Vagina (tissue), 2 donors: ENCODE results near the gene PIP5K1B.

Source experiments
- POLR2A ChIP-seq, 2 donors: fragments of 450-650 bp; IDR thresholded peaks; one replicate each; pipeline ENCODE4 v1.6.1; 2017; ENCODE audit warnings: antibody characterized with exemption in 2 of 2, mild to moderate bottlenecking in 2 of 2, moderate library complexity in 2 of 2
- POLR2AphosphoS5 ChIP-seq, 2 donors: sonication (generic); formaldehyde crosslinking; IDR thresholded peaks; one replicate each; pipeline ENCODE4 v1.9.0; 2017; ENCODE audit warnings: antibody characterized with exemption in 2 of 2, mild to moderate bottlenecking in 2 of 2, low read depth in 1 of 2; ENCODE audit not compliant: insufficient read depth in 1 of 2
- TF ChIP-seq, protein P1 (sequence below), 3 experiments: fragments of 450-650 bp in 2 of 3; fragments of 200-600 bp in 1 of 3; sonication (generic) in 1 of 3; IDR thresholded peaks; one replicate each; pipeline ENCODE4 v1.5.1; 2017 to 2019; ENCODE audit warnings: antibody characterized with exemption in 3 of 3, mild to moderate bottlenecking in 2 of 3, moderate library complexity in 2 of 3

DNA sequence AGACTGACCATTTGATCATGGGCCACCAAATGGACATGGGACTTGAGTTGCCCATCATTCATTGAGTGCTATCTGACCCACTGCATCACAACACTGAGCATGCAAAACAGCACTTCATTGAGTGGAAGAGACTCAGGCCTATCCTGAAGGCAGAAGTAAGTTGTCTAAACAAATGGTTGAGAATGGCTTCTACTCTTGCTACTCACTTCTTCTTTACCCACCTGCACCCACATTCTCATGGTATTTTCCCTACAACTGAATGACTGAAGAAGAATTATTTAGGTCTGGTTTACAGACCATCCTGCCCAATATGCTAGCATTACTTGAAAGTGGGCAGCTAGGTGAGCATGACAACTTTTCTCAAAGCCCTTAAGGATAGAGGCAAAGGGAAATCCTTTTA, 41.0 kb upstream of the PIP5K1B start:
- TF ChIP-seq, protein P1, sequence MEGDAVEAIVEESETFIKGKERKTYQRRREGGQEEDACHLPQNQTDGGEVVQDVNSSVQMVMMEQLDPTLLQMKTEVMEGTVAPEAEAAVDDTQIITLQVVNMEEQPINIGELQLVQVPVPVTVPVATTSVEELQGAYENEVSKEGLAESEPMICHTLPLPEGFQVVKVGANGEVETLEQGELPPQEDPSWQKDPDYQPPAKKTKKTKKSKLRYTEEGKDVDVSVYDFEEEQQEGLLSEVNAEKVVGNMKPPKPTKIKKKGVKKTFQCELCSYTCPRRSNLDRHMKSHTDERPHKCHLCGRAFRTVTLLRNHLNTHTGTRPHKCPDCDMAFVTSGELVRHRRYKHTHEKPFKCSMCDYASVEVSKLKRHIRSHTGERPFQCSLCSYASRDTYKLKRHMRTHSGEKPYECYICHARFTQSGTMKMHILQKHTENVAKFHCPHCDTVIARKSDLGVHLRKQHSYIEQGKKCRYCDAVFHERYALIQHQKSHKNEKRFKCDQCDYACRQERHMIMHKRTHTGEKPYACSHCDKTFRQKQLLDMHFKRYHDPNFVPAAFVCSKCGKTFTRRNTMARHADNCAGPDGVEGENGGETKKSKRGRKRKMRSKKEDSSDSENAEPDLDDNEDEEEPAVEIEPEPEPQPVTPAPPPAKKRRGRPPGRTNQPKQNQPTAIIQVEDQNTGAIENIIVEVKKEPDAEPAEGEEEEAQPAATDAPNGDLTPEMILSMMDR (IDR thresholded peaks at IDR 0.05), result no peak
- TF ChIP-seq POLR2AphosphoS5 (IDR thresholded peaks at IDR 0.05; ENCODE audit: insufficient read depth in 1 of 2, low read depth in 1 of 2), result no peak
- TF ChIP-seq POLR2A (IDR thresholded peaks at IDR 0.05), result no peak
